Transverse colon (tissue), 4 donors: ENCODE results near the gene THBS4.

Source experiments
- EP300 ChIP-seq: sonication (generic); formaldehyde crosslinking; IDR thresholded peaks from one replicate; pipeline ENCODE4 v1.6.1; 2017; ENCODE audit warnings: antibody characterized with exemption, low read depth
- POLR2A ChIP-seq: fragments of 450-650 bp; IDR thresholded peaks from one replicate; pipeline ENCODE4 v1.6.1; 2016; ENCODE audit warnings: antibody characterized with exemption, mild to moderate bottlenecking, moderate library complexity
- POLR2AphosphoS5 ChIP-seq, 3 donors: sonication (generic); formaldehyde crosslinking; IDR thresholded peaks; one replicate each; pipeline ENCODE4 v1.6.1; 2016; ENCODE audit warnings: antibody characterized with exemption in 3 of 3
- TF ChIP-seq, protein P1 (sequence below), 5 experiments: fragments of 200-600 bp in 3 of 5; fragments of 450-650 bp in 2 of 5; sonication (generic) in 3 of 5; IDR thresholded peaks; 1 replicate in 2 of 5; 2 replicates in 3 of 5; pipeline ENCODE4 v1.5.1; 2016 to 2017; ENCODE audit warnings: antibody characterized with exemption in 5 of 5, inconsistent platforms in 3 of 5, mild to moderate bottlenecking in 2 of 5, moderate library complexity in 1 of 5

DNA sequence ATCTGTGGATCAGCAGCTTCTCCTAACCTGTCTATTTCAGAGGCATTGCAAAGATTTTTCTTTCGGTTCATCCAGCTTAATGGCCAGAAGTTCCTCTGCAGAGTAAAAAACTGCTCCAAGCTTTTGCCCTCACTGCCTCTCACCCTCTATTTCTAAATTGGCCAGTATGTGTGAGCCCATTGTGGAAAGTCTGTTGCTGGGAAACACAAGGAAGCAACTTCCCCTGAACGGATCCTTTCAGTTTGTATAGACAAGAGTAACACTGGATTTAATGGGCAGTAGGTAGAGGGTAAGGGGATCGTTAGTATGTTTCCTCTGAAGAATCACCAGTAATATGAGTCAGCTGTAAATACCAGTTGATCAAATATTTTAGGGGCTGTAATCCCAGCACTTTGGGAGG lies 7.2 kb downstream of the THBS4 start:
- TF ChIP-seq, protein P1, sequence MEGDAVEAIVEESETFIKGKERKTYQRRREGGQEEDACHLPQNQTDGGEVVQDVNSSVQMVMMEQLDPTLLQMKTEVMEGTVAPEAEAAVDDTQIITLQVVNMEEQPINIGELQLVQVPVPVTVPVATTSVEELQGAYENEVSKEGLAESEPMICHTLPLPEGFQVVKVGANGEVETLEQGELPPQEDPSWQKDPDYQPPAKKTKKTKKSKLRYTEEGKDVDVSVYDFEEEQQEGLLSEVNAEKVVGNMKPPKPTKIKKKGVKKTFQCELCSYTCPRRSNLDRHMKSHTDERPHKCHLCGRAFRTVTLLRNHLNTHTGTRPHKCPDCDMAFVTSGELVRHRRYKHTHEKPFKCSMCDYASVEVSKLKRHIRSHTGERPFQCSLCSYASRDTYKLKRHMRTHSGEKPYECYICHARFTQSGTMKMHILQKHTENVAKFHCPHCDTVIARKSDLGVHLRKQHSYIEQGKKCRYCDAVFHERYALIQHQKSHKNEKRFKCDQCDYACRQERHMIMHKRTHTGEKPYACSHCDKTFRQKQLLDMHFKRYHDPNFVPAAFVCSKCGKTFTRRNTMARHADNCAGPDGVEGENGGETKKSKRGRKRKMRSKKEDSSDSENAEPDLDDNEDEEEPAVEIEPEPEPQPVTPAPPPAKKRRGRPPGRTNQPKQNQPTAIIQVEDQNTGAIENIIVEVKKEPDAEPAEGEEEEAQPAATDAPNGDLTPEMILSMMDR (IDR thresholded peaks at IDR 0.05): no peak
- TF ChIP-seq EP300 (no peak), POLR2AphosphoS5 (IDR thresholded peaks at IDR 0.05) (no peak), POLR2A (no peak)
